Activated gamma-delta T cell treated with anti-CD3 and anti-CD28 coated beads, Interleukin-2, amount 50 U/mL, for 16 hours (primary cell): ENCODE data around the gene HMX1.

Experiments used
- DNase-seq: peaks from one replicate; pipeline ENCODE4 v3.0.0-alpha.2; 2020; ENCODE audit warnings: low read depth

HMX1 gene

GRCh38 chr4:8871417-8872401 is at the start of gene HMX1:
Gene HMX1 (minus strand): TSS chr4:8871839. CDS start chr4:8871614, 225 bp downstream.
- DNase-seq, result no peak

DNA sequence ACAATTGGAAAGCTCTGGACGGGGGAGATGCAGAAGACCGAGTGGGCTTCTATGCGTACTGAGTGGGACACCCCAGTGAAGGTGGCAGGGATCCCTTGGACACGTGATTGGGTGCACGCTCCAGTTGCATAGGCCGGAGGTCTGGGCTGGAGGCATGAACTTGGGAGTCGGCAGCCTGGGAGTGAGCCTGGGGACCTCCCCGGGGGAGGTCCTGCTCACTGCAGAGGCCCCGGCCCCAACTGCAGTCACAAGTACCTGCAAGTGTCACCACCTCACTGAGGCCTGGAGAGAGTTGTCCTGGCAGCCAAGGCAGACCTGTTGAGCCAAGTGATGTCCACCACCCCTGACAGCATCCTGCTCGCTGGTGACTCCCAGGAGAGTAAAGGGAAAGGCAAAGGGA is 49.3 kb upstream of the HMX1 start:
- no peak for DNase-seq

DNA sequence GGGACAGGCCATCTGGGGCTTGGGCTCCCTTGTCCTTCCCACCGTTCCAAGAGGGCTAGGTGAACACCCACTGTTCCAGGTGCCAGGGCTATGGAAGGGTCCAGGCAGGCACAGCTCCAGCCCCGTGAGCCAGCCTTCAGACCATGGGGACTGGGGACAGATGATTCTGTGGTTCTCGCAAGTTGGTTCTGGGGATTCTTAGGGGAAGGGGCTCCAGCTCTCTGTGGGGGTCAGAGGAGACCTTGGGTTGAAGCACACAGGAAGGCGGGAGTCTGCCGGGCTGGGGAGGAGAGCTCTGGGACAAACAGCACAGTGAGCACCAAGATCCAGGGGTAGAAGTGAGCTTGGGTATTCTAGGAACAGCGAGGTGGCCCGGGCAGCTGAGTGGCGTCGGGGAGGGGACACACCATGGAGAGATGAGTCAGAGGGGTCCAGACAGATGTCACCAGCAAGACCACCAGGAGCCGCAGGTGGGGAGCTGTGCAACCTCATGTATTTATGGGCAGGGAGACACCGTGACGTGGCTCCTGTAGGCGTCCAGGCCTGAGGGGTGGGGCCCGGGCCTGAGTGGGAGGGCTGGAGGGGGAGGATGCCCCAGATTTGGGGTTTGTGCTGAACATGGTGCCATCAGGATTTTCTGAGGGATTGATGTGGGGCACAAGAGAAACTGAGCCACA is 48.8 kb upstream of the HMX1 start:
- DNase-seq, result no peak

DNA sequence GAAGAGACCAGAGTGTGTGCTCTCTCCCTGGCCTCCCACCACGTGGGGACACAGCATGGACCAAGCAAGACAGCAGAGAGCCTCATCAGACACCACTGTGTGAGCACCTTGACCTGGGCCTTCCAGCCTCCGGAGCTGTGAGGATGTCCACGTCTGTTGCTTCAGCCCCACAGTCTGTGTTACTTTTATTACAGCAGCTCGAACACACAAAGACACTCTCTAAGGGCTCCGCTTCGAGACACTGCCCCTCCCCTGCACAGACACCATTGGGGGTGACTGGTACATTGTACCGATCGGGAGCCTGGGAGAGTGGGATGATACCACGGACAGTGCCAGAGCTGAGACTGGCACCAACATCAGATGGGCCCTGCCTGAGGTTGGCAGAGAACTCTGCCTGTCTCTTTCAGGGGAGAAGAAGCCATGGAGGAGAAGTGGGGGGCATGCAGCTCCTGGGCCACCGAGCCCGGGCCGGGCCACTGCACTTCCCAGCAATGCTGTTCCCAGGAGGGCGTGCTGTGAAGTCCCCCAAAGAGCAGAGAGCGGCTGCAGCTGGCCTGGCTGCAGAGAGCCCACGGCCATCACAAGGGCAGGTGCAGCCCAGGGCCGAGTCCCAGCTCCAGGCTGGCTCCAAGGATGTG is 48.1 kb upstream of the HMX1 start:
- no peak for DNase-seq

- peak; percentile 19 for DNase-seq
Measured at GRCh38 chr4:8917868-8918783, 46.5 kb upstream of the HMX1 start.

GRCh38 chr4:8917321-8917811 is 45.7 kb upstream of the HMX1 start:
- no peak for DNase-seq

DNA sequence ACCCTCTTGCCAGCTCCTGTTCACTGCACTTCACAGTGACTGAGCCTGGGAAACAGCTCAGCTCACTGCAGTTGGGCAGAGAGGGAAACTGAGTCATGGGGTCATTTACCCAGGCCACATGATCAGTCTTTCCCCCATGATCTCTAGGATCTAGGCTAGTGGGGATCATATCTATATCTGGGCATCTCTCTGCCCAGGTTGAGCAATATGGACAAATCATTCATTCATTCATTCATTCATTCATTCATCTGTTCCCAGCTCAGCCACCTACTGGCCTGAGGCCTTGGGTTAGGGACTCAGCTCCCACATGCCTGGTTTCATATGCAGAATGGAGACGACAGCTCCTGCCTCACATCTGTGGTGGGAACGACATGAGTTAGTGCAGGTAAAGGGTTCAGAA is 45.3 kb upstream of the HMX1 start:
- no peak for DNase-seq

DNA sequence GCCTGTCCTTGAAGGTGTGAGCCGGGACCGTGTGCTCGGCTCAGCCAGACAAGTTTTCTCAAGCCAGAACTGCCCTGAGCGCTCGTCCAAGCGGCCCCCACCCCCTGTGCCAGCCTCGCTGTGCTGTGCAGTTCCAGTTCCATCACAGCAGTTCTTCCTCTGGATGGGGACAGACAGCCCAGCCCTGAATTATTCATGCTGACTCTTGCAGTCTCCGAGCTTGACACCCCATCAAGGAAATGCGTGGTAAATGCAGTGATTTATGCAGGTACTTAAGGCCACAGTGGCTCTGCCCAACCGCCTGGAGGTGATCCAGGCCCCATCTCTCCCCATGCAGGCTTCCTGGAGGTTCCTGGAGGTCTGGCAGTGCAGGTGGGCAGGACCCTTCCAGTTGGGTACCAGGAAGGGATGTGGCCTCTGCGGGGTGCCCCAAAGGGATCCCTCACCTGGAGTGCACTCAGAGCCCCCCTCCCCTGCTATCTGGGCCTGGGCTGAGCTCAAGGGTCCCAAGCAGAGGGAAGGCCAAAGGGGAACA is 44.8 kb upstream of the HMX1 start:
- DNase-seq, result no peak

- no peak for DNase-seq
Measured at GRCh38 chr4:8915201-8916200, 43.9 kb upstream of the HMX1 start.

DNA sequence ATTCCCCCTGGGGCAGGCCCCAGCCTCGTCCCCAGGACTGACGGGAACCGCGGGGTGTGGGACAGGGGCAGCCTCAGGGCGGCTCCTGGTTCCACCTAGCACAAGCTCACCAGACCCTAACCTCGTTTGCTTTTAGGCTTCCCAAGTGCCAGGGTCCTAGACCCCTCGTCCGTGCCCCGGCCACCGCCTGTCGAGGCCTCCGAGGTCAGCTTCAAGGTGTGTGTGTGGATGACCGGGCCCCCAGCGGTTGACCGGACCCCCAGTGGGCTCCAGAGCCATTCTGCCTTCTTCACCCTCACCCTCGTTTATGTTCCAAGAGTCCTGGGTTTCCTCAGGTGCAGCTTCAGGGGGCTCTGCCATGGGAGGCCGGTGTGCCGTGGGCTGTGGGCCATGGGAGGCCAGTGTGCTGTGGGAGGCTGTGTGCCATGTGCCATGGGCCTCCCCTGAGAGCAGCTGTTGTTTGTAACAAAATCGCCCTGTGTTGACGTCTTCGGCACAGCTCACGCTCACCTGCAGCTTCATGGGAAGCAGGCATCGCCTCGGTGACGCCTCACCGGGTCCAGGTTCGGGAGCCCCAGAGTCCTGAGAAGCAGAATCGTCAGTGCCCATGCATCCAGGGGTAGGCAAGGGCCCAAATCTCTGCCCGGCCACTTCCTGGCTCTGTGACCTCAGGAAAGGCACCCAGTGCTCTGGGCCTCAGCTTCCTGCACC is 43.0 kb upstream of the HMX1 start:
- DNase-seq, result no peak

DNA sequence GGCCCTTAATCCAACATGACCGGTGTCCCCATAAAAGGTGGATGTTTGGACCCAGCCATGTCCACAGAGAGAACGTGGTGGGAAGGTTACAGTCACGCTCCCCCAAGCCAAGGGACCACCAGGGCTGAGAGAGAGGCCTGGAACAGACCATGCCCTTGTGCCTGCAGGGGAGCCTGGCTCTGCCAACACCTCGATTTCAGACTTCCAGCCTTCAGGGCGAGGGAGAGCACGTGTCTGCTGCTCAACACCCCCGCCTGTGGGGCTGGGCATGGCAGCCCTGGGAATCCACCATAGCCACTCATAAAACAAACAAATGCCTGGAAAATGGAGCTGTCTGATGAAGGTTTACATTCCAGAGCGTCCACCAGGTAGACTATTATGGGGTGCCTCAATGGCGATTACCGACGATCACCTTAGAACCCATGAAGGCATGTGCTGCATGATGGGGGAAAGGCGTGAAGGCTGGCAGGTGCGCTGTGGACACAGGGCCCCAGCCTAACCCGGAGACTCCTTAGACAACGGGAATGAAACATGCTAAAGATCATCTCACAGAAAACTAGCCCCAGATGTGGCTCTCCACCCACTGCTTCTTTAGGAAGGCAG is 42.3 kb upstream of the HMX1 start:
- no peak for DNase-seq

GRCh38 chr4:8913121-8913857 is 41.6 kb upstream of the HMX1 start:
- no peak for DNase-seq

GRCh38 chr4:8912506-8912905 is 40.9 kb upstream of the HMX1 start:
- DNase-seq, result no peak

DNA sequence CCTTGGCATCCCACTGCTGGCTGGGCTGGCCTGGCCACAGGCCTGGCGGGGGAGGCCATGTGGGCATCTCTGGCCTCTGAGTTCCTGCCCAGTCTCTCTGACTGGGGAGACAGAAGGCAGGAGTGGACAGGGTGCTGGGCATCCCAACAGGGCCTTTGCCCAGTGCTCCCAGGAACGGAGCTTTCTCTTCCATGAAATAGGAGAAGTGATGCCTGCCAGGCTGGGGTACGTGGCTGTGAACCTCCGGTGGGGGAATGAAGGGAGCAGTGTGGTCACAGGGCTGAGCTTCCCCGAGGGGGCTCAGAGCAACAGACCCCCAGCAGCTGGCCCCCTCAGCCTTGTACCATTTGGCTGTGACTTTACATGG is 40.4 kb upstream of the HMX1 start:
- DNase-seq, result no peak

GRCh38 chr4:8911316-8912088 is 39.9 kb upstream of the HMX1 start:
- DNase-seq, result no peak

GRCh38 chr4:8910822-8911315 is 39.2 kb upstream of the HMX1 start:
- DNase-seq, result no peak

DNA sequence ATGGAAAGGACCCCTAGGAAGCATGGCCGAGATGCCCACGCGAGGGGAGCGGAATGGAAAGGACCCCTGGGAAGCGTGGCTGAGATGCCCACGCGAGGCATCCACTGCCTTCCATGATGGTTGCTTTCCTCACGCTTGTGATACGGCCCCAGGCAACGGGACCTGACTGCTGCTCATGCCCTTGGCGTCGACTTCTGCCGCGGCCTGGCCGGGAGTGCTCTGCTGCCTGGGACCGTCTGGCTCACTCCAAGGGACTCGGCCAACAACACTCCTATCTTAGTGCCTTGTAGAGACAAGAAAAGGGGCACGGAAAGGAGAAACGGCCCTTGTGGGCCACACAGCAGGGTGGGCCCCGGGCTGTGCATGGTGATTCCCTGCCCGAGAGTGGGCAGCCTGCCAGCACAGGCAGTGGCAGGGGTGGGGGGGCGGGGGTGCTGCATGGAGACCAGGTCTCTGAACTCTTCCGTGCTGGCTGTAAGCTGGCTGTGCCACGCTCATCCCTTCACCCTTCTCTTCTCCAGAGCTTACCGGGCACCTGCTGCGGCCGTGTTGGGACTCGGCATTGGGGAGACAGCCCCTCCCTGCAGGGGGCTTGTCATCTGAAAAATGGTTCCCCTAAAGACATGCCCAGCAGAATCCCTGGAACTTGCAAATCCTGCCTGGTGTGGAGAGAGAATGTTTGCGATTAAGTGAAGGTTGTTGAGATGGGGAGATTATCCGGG is 38.6 kb upstream of the HMX1 start:
- DNase-seq, result no peak
